ENCODE results near the gene FATE1.

The FATE1 gene

DNA sequence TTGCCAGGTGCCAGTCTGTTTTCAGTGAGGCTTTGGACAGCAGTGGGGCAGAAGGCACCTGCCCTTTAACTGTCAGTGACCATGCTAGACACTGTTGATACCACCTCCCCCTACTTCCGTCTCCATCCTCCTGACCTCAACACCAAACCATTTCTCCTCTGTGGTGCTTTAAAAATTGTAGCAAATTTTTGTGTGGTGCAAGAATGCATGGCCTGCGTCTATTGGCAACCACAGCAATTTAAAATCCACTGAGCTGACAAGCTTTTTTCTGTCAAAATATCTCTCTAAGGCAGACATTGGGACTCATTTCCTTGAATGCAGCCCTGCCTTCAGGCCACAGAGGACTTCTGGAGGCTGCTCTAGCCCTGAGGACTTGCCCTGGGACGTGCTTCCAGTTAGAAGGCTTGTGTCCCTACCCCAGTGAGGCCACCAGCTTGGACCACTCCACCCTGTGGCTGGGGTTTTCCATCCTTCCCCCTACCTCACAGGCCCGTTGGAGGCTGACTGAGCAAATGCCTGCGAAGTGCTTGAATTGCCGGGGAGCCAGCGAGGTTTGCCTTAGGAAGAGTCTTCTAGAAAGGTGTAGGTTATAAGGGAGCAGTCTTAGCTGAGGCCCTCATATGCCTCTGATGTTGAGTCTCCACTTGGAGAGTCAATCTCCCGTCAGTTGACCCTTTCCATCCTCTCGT lies 13.7 kb upstream of the FATE1 start:
- no peaks in the 10 kb centered on the region for H3K4me1 ChIP-seq (ENCODE audit: insufficient read depth, low read length, poor library complexity, severe bottlenecking)
- H3K4me3 ChIP-seq (ENCODE audit: low read length, poor library complexity, severe bottlenecking) = no peak overlapping the region
- no peaks in the 10 kb centered on the region for H3K27me3 ChIP-seq (ENCODE audit: insufficient read depth, low read length, poor library complexity, severe bottlenecking)
- H3K36me3 ChIP-seq (ENCODE audit: insufficient read depth, low read length) = no peaks in the 10 kb centered on the region
- H3K4me2 ChIP-seq (ENCODE audit: low read depth, low read length, poor library complexity, severe bottlenecking) = no peak overlapping the region
- H4K20me1 ChIP-seq (ENCODE audit: insufficient read depth, low read length, poor library complexity, severe bottlenecking) = no peaks in the 10 kb centered on the region
- no peak overlapping the region for H3K9ac ChIP-seq (ENCODE audit: low read depth, low read length, poor library complexity, severe bottlenecking)
- no peaks in the 10 kb centered on the region for H3F3A ChIP-seq (ENCODE audit: low read depth)
- no peaks in the 10 kb centered on the region for H3K9me2 ChIP-seq (replicated peaks; ENCODE audit: low read depth, low read length)
- H3K9me3 ChIP-seq (ENCODE audit: insufficient read depth, low read depth, low read length) = no peaks in the 10 kb centered on the region
- no peaks in the 10 kb centered on the region for H3K79me2 ChIP-seq (ENCODE audit: insufficient read depth, low read length)
- TF ChIP-seq, protein P1, sequence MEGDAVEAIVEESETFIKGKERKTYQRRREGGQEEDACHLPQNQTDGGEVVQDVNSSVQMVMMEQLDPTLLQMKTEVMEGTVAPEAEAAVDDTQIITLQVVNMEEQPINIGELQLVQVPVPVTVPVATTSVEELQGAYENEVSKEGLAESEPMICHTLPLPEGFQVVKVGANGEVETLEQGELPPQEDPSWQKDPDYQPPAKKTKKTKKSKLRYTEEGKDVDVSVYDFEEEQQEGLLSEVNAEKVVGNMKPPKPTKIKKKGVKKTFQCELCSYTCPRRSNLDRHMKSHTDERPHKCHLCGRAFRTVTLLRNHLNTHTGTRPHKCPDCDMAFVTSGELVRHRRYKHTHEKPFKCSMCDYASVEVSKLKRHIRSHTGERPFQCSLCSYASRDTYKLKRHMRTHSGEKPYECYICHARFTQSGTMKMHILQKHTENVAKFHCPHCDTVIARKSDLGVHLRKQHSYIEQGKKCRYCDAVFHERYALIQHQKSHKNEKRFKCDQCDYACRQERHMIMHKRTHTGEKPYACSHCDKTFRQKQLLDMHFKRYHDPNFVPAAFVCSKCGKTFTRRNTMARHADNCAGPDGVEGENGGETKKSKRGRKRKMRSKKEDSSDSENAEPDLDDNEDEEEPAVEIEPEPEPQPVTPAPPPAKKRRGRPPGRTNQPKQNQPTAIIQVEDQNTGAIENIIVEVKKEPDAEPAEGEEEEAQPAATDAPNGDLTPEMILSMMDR (conservative IDR thresholded peaks at IDR 0.05; ENCODE audit: low read length) = no peak
- TF ChIP-seq EZH2phosphoT487 (IDR thresholded peaks at IDR 0.05; ENCODE audit: borderline replicate concordance) = no peak
- no peak overlapping the region for H2AFZ ChIP-seq (ENCODE audit: low read length)

DNA sequence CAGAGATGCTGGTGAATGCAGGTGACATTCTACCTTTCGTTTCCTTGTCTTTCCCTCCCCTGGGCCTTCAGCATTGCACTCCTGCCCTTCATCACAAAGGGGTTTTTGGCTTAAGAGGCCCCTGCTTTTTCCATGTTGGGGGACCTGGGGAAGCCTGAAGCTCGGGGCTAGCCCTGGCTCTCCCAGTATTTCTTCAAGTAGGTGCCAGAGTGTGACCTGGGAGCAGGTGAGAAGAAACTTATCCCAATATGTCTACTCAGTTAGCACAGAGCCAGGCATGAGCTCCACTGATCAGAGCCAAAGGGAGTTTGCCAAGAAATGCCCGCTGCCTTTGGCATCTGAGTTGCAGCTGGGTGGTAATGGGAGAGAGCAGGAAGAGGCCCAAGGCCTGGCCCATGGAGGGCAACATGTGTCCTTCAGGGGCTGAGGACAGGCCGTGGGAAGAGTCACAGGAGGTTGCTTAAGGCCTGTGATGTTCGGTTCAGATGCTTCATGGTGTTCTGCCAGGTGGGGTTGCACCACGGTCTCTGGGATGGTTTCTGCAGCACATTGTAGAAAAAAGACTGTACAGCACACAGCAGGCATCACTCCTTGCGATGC lies 13.0 kb upstream of the FATE1 start:
- no peaks in the 10 kb centered on the region for H3K36me3 ChIP-seq (ENCODE audit: insufficient read depth, low read length)
- H4K20me1 ChIP-seq (ENCODE audit: insufficient read depth, low read length, poor library complexity, severe bottlenecking) = no peaks in the 10 kb centered on the region
- H3K9me2 ChIP-seq (replicated peaks; ENCODE audit: low read depth, low read length) = no peaks in the 10 kb centered on the region
- no peak overlapping the region for H3K4me3 ChIP-seq (ENCODE audit: low read length, poor library complexity, severe bottlenecking)
- no peaks in the 10 kb centered on the region for H3K9me3 ChIP-seq (ENCODE audit: insufficient read depth, low read depth, low read length)
- H3K79me2 ChIP-seq (ENCODE audit: insufficient read depth, low read length) = no peaks in the 10 kb centered on the region
- no peak overlapping the region for H3K4me2 ChIP-seq (ENCODE audit: low read depth, low read length, poor library complexity, severe bottlenecking)
- H3K9ac ChIP-seq (ENCODE audit: low read depth, low read length, poor library complexity, severe bottlenecking) = no peak overlapping the region
- no peaks in the 10 kb centered on the region for H3F3A ChIP-seq (ENCODE audit: low read depth)
- TF ChIP-seq, protein P1 (conservative IDR thresholded peaks at IDR 0.05; ENCODE audit: low read length) = no peak
- TF ChIP-seq EZH2phosphoT487 (IDR thresholded peaks at IDR 0.05; ENCODE audit: borderline replicate concordance) = no peak
- no peak overlapping the region for H2AFZ ChIP-seq (ENCODE audit: low read length)
- no peaks in the 10 kb centered on the region for H3K4me1 ChIP-seq (ENCODE audit: insufficient read depth, low read length, poor library complexity, severe bottlenecking)
- H3K27me3 ChIP-seq (ENCODE audit: insufficient read depth, low read length, poor library complexity, severe bottlenecking) = no peaks in the 10 kb centered on the region

DNA sequence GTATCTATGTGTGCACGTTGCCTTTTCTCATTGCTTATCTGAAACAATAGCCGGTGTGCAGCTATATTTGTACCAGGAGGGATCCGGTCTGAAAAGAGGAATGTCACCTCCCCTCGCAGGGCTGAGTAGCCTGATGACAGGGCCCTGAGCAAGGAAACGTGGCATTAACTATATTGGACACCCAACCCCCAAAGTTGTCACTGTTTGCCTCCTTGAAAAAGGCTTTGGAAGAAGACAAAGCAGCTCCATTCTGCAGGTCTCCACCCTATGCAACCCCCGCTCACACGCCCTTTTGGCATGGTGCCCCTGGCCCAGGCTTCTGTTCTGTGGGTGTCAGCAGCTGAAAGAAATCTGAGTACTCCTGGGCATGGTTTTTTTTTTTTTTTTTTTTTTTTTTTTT lies 12.3 kb upstream of the FATE1 start:
- Histone ChIP-seq H3K9ac (ENCODE audit: low read depth, low read length, poor library complexity, severe bottlenecking) (no peak overlapping the region), H3K79me2 (ENCODE audit: insufficient read depth, low read length) (no peaks in the 10 kb centered on the region), H3F3A (ENCODE audit: low read depth) (no peaks in the 10 kb centered on the region), H3K27me3 (ENCODE audit: insufficient read depth, low read length, poor library complexity, severe bottlenecking) (no peaks in the 10 kb centered on the region), H3K36me3 (ENCODE audit: insufficient read depth, low read length) (no peaks in the 10 kb centered on the region), H2AFZ (ENCODE audit: low read length) (no peak overlapping the region), H3K4me1 (ENCODE audit: insufficient read depth, low read length, poor library complexity, severe bottlenecking) (no peaks in the 10 kb centered on the region), H4K20me1 (ENCODE audit: insufficient read depth, low read length, poor library complexity, severe bottlenecking) (no peaks in the 10 kb centered on the region), H3K9me3 (ENCODE audit: insufficient read depth, low read depth, low read length) (no peaks in the 10 kb centered on the region), H3K9me2 (replicated peaks; ENCODE audit: low read depth, low read length) (no peaks in the 10 kb centered on the region), H3K4me3 (ENCODE audit: low read length, poor library complexity, severe bottlenecking) (no peak overlapping the region), H3K4me2 (ENCODE audit: low read depth, low read length, poor library complexity, severe bottlenecking) (no peak overlapping the region)
- TF ChIP-seq EZH2phosphoT487 (IDR thresholded peaks at IDR 0.05; ENCODE audit: borderline replicate concordance) = no peak
- TF ChIP-seq, protein P1 (conservative IDR thresholded peaks at IDR 0.05; ENCODE audit: low read length) = no peak

Data from Loucy (cell line).